Karpas-422 (cell line): ENCODE results near the gene LAPTM5. TPM values are rescaled to one million over a fixed set of nuclear protein-coding genes. Genes with fewer than 3 reads are reported as not detected.
A peak's percentile ranks its signal among the peaks of the same experiment; 100 is the strongest.

Experiments
- DNase-seq: peaks from one replicate; pipeline ENCODE4 v3.0.0-alpha.2; 2015
- H2AFZ ChIP-seq: fragments of 200-600 bp; sonication (generic); 2 replicates; pipeline ENCODE4 v1.6.1; 2014; ENCODE audit warnings: antibody characterized with exemption, low read length, mixed read lengths
- H3K27ac ChIP-seq: fragments of 200-600 bp; sonication (generic); 2 replicates; pipeline ENCODE4 v1.5.1; 2014; ENCODE audit warnings: mild to moderate bottlenecking, low read length, moderate library complexity
- H3K27me3 ChIP-seq: fragments of 200-600 bp; sonication (generic); 2 replicates; pipeline ENCODE4 v1.6.1; 2014; ENCODE audit warnings: low read length, mixed read lengths
- H3K36me3 ChIP-seq: fragments of 200-600 bp; sonication (generic); 2 replicates; pipeline ENCODE4 v1.6.1; 2014; ENCODE audit warnings: low read length, mixed read lengths; ENCODE audit not compliant: insufficient read depth
- H3K4me1 ChIP-seq: fragments of 200-600 bp; sonication (generic); 2 replicates; pipeline ENCODE4 v1.6.1; 2014; ENCODE audit warnings: mild to moderate bottlenecking, low read length, mixed read lengths
- H3K4me2 ChIP-seq: fragments of 200-600 bp; sonication (generic); 2 replicates; pipeline ENCODE4 v1.6.1; 2014; ENCODE audit warnings: low read length, low read depth, mild to moderate bottlenecking; ENCODE audit not compliant: poor library complexity, severe bottlenecking
- H3K4me3 ChIP-seq: fragments of 200-600 bp; sonication (generic); 2 replicates; pipeline ENCODE4 v1.5.1; 2014; ENCODE audit warnings: mild to moderate bottlenecking, antibody characterized with exemption, low read length, mixed read lengths
- H3K79me2 ChIP-seq: fragments of 200-600 bp; sonication (generic); 2 replicates; pipeline ENCODE4 v1.6.1; 2014; ENCODE audit warnings: mild to moderate bottlenecking, low read length, mixed read lengths
- H3K9ac ChIP-seq: fragments of 200-600 bp; sonication (generic); 2 replicates; pipeline ENCODE4 v1.6.0; 2014; ENCODE audit warnings: low read length
- H3K9me2 ChIP-seq: fragments of 200-600 bp; sonication (generic), shearing (Covaris generic); replicated peaks from 2 replicates; pipeline ENCODE4 v1.6.0; 2014; ENCODE audit warnings: mild to moderate bottlenecking, low read length, moderate library complexity; ENCODE audit not compliant: insufficient read depth
- H3K9me3 ChIP-seq: fragments of 300-700, 200-600 bp; sonication (generic); 2 replicates; pipeline ENCODE4 v1.6.1; 2014; ENCODE audit warnings: low read length, mixed read lengths
- H4K20me1 ChIP-seq: fragments of 200-600 bp; sonication (generic); 2 replicates; pipeline ENCODE4 v1.6.1; 2014; ENCODE audit warnings: mild to moderate bottlenecking, antibody characterized with exemption, low read length, low read depth; ENCODE audit not compliant: insufficient read depth
- total RNA-seq: library from RNA; depleted of rRNA; stranded (reverse); fragments of >200 nt; shearing (Covaris generic); gene quantifications from 2 replicates; pipeline ENCODE4 v1.2.3, GENCODE V29; 2014; ENCODE audit warnings: low replicate concordance

The LAPTM5 gene
- total RNA-seq, 1 experiment from 2014 or later = 184 TPM

GRCh38 chr1:30731109-30731805 lies 26.3 kb downstream of the LAPTM5 start:
- Histone ChIP-seq H4K20me1 (no peaks in the 10 kb centered on the region), H3K9me3 (no peaks in the 10 kb centered on the region), H3K9me2 (no peaks in the 10 kb centered on the region), H3K79me2 (no peaks in the 10 kb centered on the region), H3K27me3 (no peaks in the 10 kb centered on the region), H2AFZ (no peak overlapping the region), H3K4me1 (peaks cover 53% of the 10 kb centered on the region), H3K27ac (no peak overlapping the region), H3K4me3 (no peak overlapping the region), H3K36me3 (0 out of 2 replicates have a peak, but pooled peaks cover 6% of the 10 kb centered on the region), H3K9ac (peak overlapping the region; percentile 21; the same call in 1 of the 2 replicates), H3K4me2 (no peak overlapping the region)
- no peak for DNase-seq

GRCh38 chr1:30730346-30731108 lies 27.0 kb downstream of the LAPTM5 start:
- Histone ChIP-seq H3K79me2 (no peaks in the 10 kb centered on the region), H3K4me2 (peak overlapping the region; percentile 50), H3K27ac (no peak overlapping the region), H3K4me3 (peak overlapping the region; percentile 23; the same call in 1 of the 2 replicates), H3K9ac (peak overlapping the region; percentile 27), H3K9me3 (no peaks in the 10 kb centered on the region), H3K4me1 (peaks cover 53% of the 10 kb centered on the region), H4K20me1 (no peaks in the 10 kb centered on the region), H3K36me3 (0 out of 2 replicates have a peak, but pooled peaks cover 6% of the 10 kb centered on the region), H3K27me3 (no peaks in the 10 kb centered on the region), H2AFZ (no peak overlapping the region), H3K9me2 (no peaks in the 10 kb centered on the region)
- DNase-seq = peak; percentile 74

GRCh38 chr1:30729901-30730300 lies 27.7 kb downstream of the LAPTM5 start:
- Histone ChIP-seq H3K27me3 (no peaks in the 10 kb centered on the region), H3K4me2 (peak overlapping the region; percentile 50), H3K9ac (peak overlapping the region; percentile 27), H4K20me1 (0 out of 2 replicates have a peak, but pooled peaks cover 5% of the 10 kb centered on the region), H3K27ac (no peak overlapping the region), H3K9me3 (no peaks in the 10 kb centered on the region), H2AFZ (no peak overlapping the region), H3K79me2 (no peaks in the 10 kb centered on the region), H3K36me3 (0 out of 2 replicates have a peak, but pooled peaks cover 6% of the 10 kb centered on the region), H3K4me3 (no peak overlapping the region; the same call in 1 of the 2 replicates), H3K9me2 (no peaks in the 10 kb centered on the region), H3K4me1 (peaks cover 53% of the 10 kb centered on the region)
- DNase-seq = no peak

- no peak overlapping the region for H3K4me2 ChIP-seq
- H3K4me1 ChIP-seq = peaks cover 50% of the 10 kb centered on the region
- no peak for DNase-seq
- no peak overlapping the region for H3K9ac ChIP-seq
- H3K36me3 ChIP-seq = 0 out of 2 replicates have a peak, but pooled peaks cover 6% of the 10 kb centered on the region
- no peak overlapping the region for H2AFZ ChIP-seq
- H3K27me3 ChIP-seq = no peaks in the 10 kb centered on the region
- H3K4me3 ChIP-seq = no peak overlapping the region
- no peaks in the 10 kb centered on the region for H3K9me3 ChIP-seq
- H3K9me2 ChIP-seq = no peaks in the 10 kb centered on the region
- no peaks in the 10 kb centered on the region for H3K79me2 ChIP-seq
- no peak overlapping the region for H3K27ac ChIP-seq
- H4K20me1 ChIP-seq = peaks cover 5% of the 10 kb centered on the region; the same call in 1 of the 2 replicates
Observed at GRCh38 chr1:30728832-30729638, 28.5 kb downstream of the LAPTM5 start.

- H2AFZ ChIP-seq = no peak overlapping the region
- peaks cover 43% of the 10 kb centered on the region for H3K4me1 ChIP-seq
- no peak overlapping the region for H3K9ac ChIP-seq
- peaks cover 5% of the 10 kb centered on the region; the same call in 1 of the 2 replicates for H4K20me1 ChIP-seq
- no peaks in the 10 kb centered on the region for H3K27me3 ChIP-seq
- H3K4me2 ChIP-seq = no peak overlapping the region
- no peak for DNase-seq
- no peaks in the 10 kb centered on the region for H3K9me2 ChIP-seq
- no peak overlapping the region for H3K27ac ChIP-seq
- H3K36me3 ChIP-seq = 0 out of 2 replicates have a peak, but pooled peaks cover 1% of the 10 kb centered on the region
- H3K4me3 ChIP-seq = no peak overlapping the region
- no peaks in the 10 kb centered on the region for H3K79me2 ChIP-seq
- H3K9me3 ChIP-seq = no peaks in the 10 kb centered on the region
Observed at GRCh38 chr1:30728340-30728739, 29.2 kb downstream of the LAPTM5 start.

GRCh38 chr1:30727824-30728223 lies 29.8 kb downstream of the LAPTM5 start:
- Histone ChIP-seq H4K20me1 (peaks cover 5% of the 10 kb centered on the region; the same call in 1 of the 2 replicates), H3K27ac (no peak overlapping the region), H3K27me3 (no peaks in the 10 kb centered on the region), H2AFZ (no peak overlapping the region), H3K4me2 (no peak overlapping the region), H3K9me2 (no peaks in the 10 kb centered on the region), H3K9me3 (no peaks in the 10 kb centered on the region), H3K4me3 (no peak overlapping the region), H3K4me1 (peaks cover 38% of the 10 kb centered on the region), H3K9ac (no peak overlapping the region), H3K36me3 (no peaks in the 10 kb centered on the region), H3K79me2 (no peaks in the 10 kb centered on the region)
- DNase-seq = no peak

- Histone ChIP-seq H3K4me1 (peaks cover 30% of the 10 kb centered on the region), H3K4me2 (no peak overlapping the region), H3K9me2 (no peaks in the 10 kb centered on the region), H3K4me3 (no peak overlapping the region), H3K36me3 (no peaks in the 10 kb centered on the region), H4K20me1 (peaks cover 5% of the 10 kb centered on the region; the same call in 1 of the 2 replicates), H3K9me3 (no peaks in the 10 kb centered on the region), H2AFZ (no peak overlapping the region), H3K9ac (no peak overlapping the region), H3K79me2 (no peaks in the 10 kb centered on the region), H3K27ac (no peak overlapping the region), H3K27me3 (no peaks in the 10 kb centered on the region)
- no peak for DNase-seq
Observed at GRCh38 chr1:30726773-30727684, 30.5 kb downstream of the LAPTM5 start.
